WTC11 (cell line): ENCODE measurements around the gene PVALB. TPM values are rescaled to one million over a fixed set of nuclear protein-coding genes. Genes with fewer than 3 reads are reported as not detected.
A peak's percentile ranks its signal among the peaks of the same experiment; 100 is the strongest.

Source experiments
- ATAC-seq: fragments of 200-7000 bp; cut with Tn5 transposase; 2 replicates; pipeline ENCODE4 v1.10.0; 2021; ENCODE audit warnings: mild to moderate bottlenecking, moderate library complexity
- CTCF ChIA-PET: fragments of 300-600 bp; sonication (Branson Sonifier 250); formaldehyde crosslinking; loops from one replicate; lab custom pipeline; 2021; ENCODE audit warnings: antibody characterized with exemption; lab: Charles Lee
- POLR2A ChIA-PET: fragments of 350-600 bp; sonication (Branson Sonifier 250); formaldehyde crosslinking; loops from one replicate; lab custom pipeline; 2021; ENCODE audit warnings: antibody characterized with exemption; lab: Charles Lee
- DNase-seq: peaks from one replicate; pipeline ENCODE4 v3.0.0; 2021; ENCODE audit warnings: low spot score
- H3K27ac Mint-ChIP-seq: 2 replicates; pipeline ENCODE4 v1.8.0; 2021; ENCODE audit warnings: mixed read lengths
- H3K27me3 Mint-ChIP-seq: 2 replicates; pipeline ENCODE4 v1.8.0; 2021; ENCODE audit warnings: low read depth, mild to moderate bottlenecking, moderate library complexity, mixed read lengths
- H3K36me3 Mint-ChIP-seq: 2 replicates; pipeline ENCODE4 v1.8.0; 2021; ENCODE audit warnings: mixed read lengths
- H3K4me1 Mint-ChIP-seq: 2 replicates; pipeline ENCODE4 v1.8.0; 2022; ENCODE audit warnings: mixed read lengths
- H3K4me3 Mint-ChIP-seq: 2 replicates; pipeline ENCODE4 v1.8.0; 2021; ENCODE audit warnings: mild to moderate bottlenecking, moderate library complexity, mixed read lengths
- H3K9me3 Mint-ChIP-seq: 2 replicates; pipeline ENCODE4 v1.8.0; 2021; ENCODE audit warnings: mixed read lengths
- CREB1 ChIP-seq: sonication (generic); formaldehyde crosslinking; IDR thresholded peaks from 2 replicates; pipeline ENCODE4 v1.8.0; 2023; ENCODE audit warnings: mild to moderate bottlenecking, missing genetic modification reagents
- CREM ChIP-seq: sonication (generic); formaldehyde crosslinking; IDR thresholded peaks from 2 replicates; pipeline ENCODE4 v1.8.1; 2022; ENCODE audit warnings: mild to moderate bottlenecking, missing genetic modification reagents, moderate library complexity
- FOXJ3 ChIP-seq: sonication (generic); formaldehyde crosslinking; IDR thresholded peaks from 2 replicates; pipeline ENCODE4 v1.9.0; 2021; ENCODE audit warnings: missing genetic modification reagents, mild to moderate bottlenecking, borderline replicate concordance
- MYBL2 ChIP-seq: sonication (generic); formaldehyde crosslinking; IDR thresholded peaks from 2 replicates; pipeline ENCODE4 v1.8.1; 2023; ENCODE audit warnings: mild to moderate bottlenecking, moderate library complexity, missing genetic modification reagents
- NFYB ChIP-seq: sonication (generic); formaldehyde crosslinking; conservative IDR thresholded peaks from 2 replicates; pipeline ENCODE4 v1.8.0; 2022; ENCODE audit warnings: low read depth, missing genetic modification reagents
- NR2C2 ChIP-seq: sonication (generic); formaldehyde crosslinking; IDR thresholded peaks from 2 replicates; pipeline ENCODE4 v1.8.0; 2022; ENCODE audit warnings: mild to moderate bottlenecking, missing genetic modification reagents
- RELA ChIP-seq: sonication (generic); formaldehyde crosslinking; IDR thresholded peaks from 2 replicates; pipeline ENCODE4 v1.8.1; 2022; ENCODE audit warnings: missing genetic modification reagents, mild to moderate bottlenecking, borderline replicate concordance
- TEAD1 ChIP-seq: sonication (generic); formaldehyde crosslinking; IDR thresholded peaks from 2 replicates; pipeline ENCODE4 v1.8.0; 2022; ENCODE audit warnings: mild to moderate bottlenecking, missing genetic modification reagents
- ZNF263 ChIP-seq: sonication (generic); formaldehyde crosslinking; IDR thresholded peaks from 2 replicates; pipeline ENCODE4 v1.8.1; 2022; ENCODE audit warnings: low read depth, mild to moderate bottlenecking, moderate library complexity, missing genetic modification reagents
- ZNF396 ChIP-seq: fragments of 250-450 bp; sonication (Bioruptor Pico); IDR thresholded peaks from 2 replicates; pipeline ENCODE4 v1.8.0; 2021; ENCODE audit warnings: mild to moderate bottlenecking, moderate library complexity, borderline replicate concordance
- ZNF671 ChIP-seq: fragments of 250-450 bp; sonication (Bioruptor Pico); IDR thresholded peaks from 2 replicates; pipeline ENCODE4 v1.8.0; 2021; ENCODE audit warnings: mild to moderate bottlenecking
- total RNA-seq: library from RNA; stranded (reverse); gene quantifications from 3 replicates; pipeline ENCODE4 v1.2.3, GENCODE V29; 2021
- TF ChIP-seq, protein P1 (sequence below): sonication (generic); formaldehyde crosslinking; conservative IDR thresholded peaks from 2 replicates; pipeline ENCODE4 v1.8.1; 2023; ENCODE audit warnings: mild to moderate bottlenecking, low read depth, missing genetic modification reagents, moderate library complexity
- TF ChIP-seq, protein P2 (sequence below): sonication (generic); formaldehyde crosslinking; IDR thresholded peaks from 2 replicates; pipeline ENCODE4 v1.8.0; 2022; ENCODE audit warnings: mild to moderate bottlenecking, missing genetic modification reagents
- TF ChIP-seq, protein P3 (sequence below): sonication (generic); formaldehyde crosslinking; IDR thresholded peaks from 2 replicates; pipeline ENCODE4 v1.8.0; 2023; ENCODE audit warnings: missing genetic modification reagents, mild to moderate bottlenecking, borderline replicate concordance
- TF ChIP-seq, protein P4 (sequence below): sonication (generic); formaldehyde crosslinking; IDR thresholded peaks from 2 replicates; pipeline ENCODE4 v1.8.1; 2023; ENCODE audit warnings: mild to moderate bottlenecking, missing genetic modification reagents
- TF ChIP-seq, protein P5 (sequence below): sonication (generic); formaldehyde crosslinking; IDR thresholded peaks from 2 replicates; pipeline ENCODE4 v1.8.1; 2023; ENCODE audit warnings: mild to moderate bottlenecking, missing genetic modification reagents, moderate library complexity
- TF ChIP-seq, protein P6 (sequence below): sonication (generic); formaldehyde crosslinking; IDR thresholded peaks from 2 replicates; pipeline ENCODE4 v1.8.1; 2022; ENCODE audit warnings: low read depth, mild to moderate bottlenecking, moderate library complexity, missing genetic modification reagents, borderline replicate concordance
- TF ChIP-seq, protein P7 (sequence below): fragments of 250-450 bp; sonication (Bioruptor Pico); IDR thresholded peaks from 2 replicates; pipeline ENCODE4 v1.8.0; 2021; ENCODE audit warnings: mild to moderate bottlenecking
- TF ChIP-seq, protein P8 (sequence below): sonication (generic); formaldehyde crosslinking; IDR thresholded peaks from 2 replicates; pipeline ENCODE4 v1.8.0; 2022; ENCODE audit warnings: mild to moderate bottlenecking, missing genetic modification reagents

The PVALB gene
- total RNA-seq, 1 experiment from 2014 or later: 2.7 TPM

DNA sequence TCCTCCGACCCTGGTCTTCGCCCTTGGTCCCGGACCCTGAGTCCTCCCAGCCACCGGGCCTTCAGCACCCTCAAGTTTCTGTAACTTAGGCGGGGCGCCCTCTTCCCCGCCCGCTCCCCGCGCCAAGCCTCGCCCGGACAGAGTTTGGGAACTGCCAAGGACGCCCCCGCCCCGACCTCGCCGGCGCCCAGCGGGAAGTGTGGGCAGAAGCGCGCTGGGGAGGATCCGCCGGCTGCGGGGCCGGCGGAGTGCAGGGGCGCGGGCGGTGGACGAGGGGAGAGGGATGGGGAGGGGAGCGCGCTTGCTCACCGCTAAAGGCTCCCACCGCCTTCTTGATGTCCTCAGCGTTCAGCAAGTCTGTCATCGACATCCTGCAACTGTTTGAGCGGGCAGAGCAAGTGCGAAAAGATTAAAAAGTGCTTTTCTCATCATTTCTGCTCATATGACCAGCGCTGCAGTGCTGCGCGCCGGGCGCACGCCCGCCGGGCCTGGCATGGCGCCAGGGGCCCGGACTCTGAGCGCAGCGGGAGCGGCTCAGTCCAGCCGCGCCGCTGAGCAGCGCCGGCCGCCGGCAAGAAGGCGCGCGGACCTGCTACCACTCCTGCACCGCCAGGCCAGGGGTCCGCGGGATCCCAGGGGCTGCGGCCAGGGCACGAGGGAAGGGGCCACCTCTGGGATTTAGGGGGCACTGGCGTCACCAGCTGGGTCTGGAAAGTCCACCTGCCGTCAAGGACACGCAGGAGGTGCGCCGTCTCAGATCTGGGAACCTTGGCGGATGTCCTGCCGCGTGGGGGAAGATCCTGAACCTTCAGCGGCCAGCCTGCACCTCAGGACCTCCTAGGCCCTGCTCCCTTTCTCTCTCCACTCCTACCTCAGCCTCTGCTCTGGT lies at the start of gene PVALB (continued):
- TF ChIP-seq, protein P1, sequence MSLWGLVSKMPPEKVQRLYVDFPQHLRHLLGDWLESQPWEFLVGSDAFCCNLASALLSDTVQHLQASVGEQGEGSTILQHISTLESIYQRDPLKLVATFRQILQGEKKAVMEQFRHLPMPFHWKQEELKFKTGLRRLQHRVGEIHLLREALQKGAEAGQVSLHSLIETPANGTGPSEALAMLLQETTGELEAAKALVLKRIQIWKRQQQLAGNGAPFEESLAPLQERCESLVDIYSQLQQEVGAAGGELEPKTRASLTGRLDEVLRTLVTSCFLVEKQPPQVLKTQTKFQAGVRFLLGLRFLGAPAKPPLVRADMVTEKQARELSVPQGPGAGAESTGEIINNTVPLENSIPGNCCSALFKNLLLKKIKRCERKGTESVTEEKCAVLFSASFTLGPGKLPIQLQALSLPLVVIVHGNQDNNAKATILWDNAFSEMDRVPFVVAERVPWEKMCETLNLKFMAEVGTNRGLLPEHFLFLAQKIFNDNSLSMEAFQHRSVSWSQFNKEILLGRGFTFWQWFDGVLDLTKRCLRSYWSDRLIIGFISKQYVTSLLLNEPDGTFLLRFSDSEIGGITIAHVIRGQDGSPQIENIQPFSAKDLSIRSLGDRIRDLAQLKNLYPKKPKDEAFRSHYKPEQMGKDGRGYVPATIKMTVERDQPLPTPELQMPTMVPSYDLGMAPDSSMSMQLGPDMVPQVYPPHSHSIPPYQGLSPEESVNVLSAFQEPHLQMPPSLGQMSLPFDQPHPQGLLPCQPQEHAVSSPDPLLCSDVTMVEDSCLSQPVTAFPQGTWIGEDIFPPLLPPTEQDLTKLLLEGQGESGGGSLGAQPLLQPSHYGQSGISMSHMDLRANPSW (CRISPR knock-in tag): no peak
- TF ChIP-seq ZNF396 (CRISPR knock-in tag) (no peak), ZNF263 (no peak), NFYB (CRISPR knock-in tag) (no peak), RELA (CRISPR knock-in tag) (no peak), CREB1 (CRISPR knock-in tag) (no peak), ZNF671 (no peak), TEAD1 (CRISPR knock-in tag) (no peak), CREM (CRISPR knock-in tag) (no peak), FOXJ3 (no peak)
- TF ChIP-seq, protein P2, sequence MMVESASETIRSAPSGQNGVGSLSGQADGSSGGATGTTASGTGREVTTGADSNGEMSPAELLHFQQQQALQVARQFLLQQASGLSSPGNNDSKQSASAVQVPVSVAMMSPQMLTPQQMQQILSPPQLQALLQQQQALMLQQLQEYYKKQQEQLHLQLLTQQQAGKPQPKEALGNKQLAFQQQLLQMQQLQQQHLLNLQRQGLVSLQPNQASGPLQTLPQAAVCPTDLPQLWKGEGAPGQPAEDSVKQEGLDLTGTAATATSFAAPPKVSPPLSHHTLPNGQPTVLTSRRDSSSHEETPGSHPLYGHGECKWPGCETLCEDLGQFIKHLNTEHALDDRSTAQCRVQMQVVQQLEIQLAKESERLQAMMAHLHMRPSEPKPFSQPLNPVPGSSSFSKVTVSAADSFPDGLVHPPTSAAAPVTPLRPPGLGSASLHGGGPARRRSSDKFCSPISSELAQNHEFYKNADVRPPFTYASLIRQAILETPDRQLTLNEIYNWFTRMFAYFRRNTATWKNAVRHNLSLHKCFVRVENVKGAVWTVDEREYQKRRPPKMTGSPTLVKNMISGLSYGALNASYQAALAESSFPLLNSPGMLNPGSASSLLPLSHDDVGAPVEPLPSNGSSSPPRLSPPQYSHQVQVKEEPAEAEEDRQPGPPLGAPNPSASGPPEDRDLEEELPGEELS (CRISPR knock-in tag): no peak
- TF ChIP-seq, protein P3, sequence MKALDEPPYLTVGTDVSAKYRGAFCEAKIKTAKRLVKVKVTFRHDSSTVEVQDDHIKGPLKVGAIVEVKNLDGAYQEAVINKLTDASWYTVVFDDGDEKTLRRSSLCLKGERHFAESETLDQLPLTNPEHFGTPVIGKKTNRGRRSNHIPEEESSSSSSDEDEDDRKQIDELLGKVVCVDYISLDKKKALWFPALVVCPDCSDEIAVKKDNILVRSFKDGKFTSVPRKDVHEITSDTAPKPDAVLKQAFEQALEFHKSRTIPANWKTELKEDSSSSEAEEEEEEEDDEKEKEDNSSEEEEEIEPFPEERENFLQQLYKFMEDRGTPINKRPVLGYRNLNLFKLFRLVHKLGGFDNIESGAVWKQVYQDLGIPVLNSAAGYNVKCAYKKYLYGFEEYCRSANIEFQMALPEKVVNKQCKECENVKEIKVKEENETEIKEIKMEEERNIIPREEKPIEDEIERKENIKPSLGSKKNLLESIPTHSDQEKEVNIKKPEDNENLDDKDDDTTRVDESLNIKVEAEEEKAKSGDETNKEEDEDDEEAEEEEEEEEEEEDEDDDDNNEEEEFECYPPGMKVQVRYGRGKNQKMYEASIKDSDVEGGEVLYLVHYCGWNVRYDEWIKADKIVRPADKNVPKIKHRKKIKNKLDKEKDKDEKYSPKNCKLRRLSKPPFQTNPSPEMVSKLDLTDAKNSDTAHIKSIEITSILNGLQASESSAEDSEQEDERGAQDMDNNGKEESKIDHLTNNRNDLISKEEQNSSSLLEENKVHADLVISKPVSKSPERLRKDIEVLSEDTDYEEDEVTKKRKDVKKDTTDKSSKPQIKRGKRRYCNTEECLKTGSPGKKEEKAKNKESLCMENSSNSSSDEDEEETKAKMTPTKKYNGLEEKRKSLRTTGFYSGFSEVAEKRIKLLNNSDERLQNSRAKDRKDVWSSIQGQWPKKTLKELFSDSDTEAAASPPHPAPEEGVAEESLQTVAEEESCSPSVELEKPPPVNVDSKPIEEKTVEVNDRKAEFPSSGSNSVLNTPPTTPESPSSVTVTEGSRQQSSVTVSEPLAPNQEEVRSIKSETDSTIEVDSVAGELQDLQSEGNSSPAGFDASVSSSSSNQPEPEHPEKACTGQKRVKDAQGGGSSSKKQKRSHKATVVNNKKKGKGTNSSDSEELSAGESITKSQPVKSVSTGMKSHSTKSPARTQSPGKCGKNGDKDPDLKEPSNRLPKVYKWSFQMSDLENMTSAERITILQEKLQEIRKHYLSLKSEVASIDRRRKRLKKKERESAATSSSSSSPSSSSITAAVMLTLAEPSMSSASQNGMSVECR: 0 out of 2 replicates have a peak, but pooled peaks have one; percentile 25
- TF ChIP-seq, protein P4, sequence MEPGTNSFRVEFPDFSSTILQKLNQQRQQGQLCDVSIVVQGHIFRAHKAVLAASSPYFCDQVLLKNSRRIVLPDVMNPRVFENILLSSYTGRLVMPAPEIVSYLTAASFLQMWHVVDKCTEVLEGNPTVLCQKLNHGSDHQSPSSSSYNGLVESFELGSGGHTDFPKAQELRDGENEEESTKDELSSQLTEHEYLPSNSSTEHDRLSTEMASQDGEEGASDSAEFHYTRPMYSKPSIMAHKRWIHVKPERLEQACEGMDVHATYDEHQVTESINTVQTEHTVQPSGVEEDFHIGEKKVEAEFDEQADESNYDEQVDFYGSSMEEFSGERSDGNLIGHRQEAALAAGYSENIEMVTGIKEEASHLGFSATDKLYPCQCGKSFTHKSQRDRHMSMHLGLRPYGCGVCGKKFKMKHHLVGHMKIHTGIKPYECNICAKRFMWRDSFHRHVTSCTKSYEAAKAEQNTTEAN: no peak
- TF ChIP-seq, protein P5, sequence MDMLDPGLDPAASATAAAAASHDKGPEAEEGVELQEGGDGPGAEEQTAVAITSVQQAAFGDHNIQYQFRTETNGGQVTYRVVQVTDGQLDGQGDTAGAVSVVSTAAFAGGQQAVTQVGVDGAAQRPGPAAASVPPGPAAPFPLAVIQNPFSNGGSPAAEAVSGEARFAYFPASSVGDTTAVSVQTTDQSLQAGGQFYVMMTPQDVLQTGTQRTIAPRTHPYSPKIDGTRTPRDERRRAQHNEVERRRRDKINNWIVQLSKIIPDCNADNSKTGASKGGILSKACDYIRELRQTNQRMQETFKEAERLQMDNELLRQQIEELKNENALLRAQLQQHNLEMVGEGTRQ (CRISPR knock-in tag): no peak

DNA sequence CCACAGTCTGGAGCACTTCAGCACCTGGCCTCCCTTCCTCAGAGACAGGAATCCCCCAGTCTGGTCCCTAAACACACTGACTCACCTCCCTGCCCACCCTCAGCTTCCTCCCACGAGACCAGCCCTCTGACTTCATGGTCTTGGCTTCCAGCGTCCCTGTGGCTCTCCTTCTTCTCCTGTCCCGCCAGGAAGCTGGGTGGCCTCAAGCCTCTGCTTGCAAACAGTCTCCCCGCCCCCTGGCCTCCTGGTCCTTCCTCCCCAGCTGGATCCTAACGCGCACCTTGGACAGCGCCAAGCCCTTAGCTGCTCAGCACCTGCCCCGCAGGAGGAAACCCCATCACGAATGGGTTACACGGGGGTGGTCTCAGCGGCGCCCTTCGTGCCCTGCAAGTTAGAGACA lies 48.5 kb upstream of the PVALB start:
- Mint-ChIP-seq H3K27ac (no peak overlapping the region), H3K36me3 (no peaks in the 10 kb centered on the region), H3K4me1 (peaks cover 3% of the 10 kb centered on the region), H3K9me3 (no peaks in the 10 kb centered on the region), H3K27me3 (peaks cover 12% of the 10 kb centered on the region; the same call in 1 of the 2 replicates), H3K4me3 (no peak overlapping the region)
- peak; percentile 34 for DNase-seq
- CTCF ChIA-PET: interaction anchor here (0.8 to 2.3 kb wide), 4 partner anchors 9 to 181 kb away, joined by 3 to 17 read pairs (median 7); no protein-coding TSS in a partner anchor
- ATAC-seq: no peak
- POLR2A ChIA-PET: no interaction called here
- TF ChIP-seq, protein P6, sequence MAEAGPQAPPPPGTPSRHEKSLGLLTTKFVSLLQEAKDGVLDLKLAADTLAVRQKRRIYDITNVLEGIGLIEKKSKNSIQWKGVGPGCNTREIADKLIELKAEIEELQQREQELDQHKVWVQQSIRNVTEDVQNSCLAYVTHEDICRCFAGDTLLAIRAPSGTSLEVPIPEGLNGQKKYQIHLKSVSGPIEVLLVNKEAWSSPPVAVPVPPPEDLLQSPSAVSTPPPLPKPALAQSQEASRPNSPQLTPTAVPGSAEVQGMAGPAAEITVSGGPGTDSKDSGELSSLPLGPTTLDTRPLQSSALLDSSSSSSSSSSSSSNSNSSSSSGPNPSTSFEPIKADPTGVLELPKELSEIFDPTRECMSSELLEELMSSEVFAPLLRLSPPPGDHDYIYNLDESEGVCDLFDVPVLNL: no peak
- TF ChIP-seq NR2C2 (CRISPR knock-in tag): no peak
- TF ChIP-seq, protein P7, sequence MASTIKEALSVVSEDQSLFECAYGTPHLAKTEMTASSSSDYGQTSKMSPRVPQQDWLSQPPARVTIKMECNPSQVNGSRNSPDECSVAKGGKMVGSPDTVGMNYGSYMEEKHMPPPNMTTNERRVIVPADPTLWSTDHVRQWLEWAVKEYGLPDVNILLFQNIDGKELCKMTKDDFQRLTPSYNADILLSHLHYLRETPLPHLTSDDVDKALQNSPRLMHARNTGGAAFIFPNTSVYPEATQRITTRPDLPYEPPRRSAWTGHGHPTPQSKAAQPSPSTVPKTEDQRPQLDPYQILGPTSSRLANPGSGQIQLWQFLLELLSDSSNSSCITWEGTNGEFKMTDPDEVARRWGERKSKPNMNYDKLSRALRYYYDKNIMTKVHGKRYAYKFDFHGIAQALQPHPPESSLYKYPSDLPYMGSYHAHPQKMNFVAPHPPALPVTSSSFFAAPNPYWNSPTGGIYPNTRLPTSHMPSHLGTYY: no peak
- TF ChIP-seq, protein P8, sequence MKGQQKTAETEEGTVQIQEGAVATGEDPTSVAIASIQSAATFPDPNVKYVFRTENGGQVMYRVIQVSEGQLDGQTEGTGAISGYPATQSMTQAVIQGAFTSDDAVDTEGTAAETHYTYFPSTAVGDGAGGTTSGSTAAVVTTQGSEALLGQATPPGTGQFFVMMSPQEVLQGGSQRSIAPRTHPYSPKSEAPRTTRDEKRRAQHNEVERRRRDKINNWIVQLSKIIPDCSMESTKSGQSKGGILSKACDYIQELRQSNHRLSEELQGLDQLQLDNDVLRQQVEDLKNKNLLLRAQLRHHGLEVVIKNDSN (CRISPR knock-in tag): no peak
- TF ChIP-seq NFYB (CRISPR knock-in tag): no peak
- no peak for TF ChIP-seq MYBL2 (CRISPR knock-in tag)
